Mucosa of descending colon (tissue), 3 donors: ENCODE data around the gene SCYL1. TPM values are rescaled to one million over a fixed set of nuclear protein-coding genes. Genes with fewer than 3 reads are reported as not detected.

ENCODE experiments used
- ATAC-seq: fragments of 200-7000 bp; cut with Tn5 transposase; one replicate; pipeline ENCODE4 v1.9.1; 2020; ENCODE audit warnings: mild to moderate bottlenecking, moderate library complexity
- DNase-seq, 3 donors: peaks; one replicate each; pipeline ENCODE4 v3.0.0-alpha.2; 2020
- H3K36me3 ChIP-seq: fragments of 200-600 bp; one replicate; pipeline ENCODE4 v1.8.0; 2021; ENCODE audit warnings: low read depth, mild to moderate bottlenecking
- H3K4me1 ChIP-seq: fragments of 200-600 bp; one replicate; pipeline ENCODE4 v1.8.0; 2021; ENCODE audit warnings: low read depth, mild to moderate bottlenecking
- H3K4me3 ChIP-seq: fragments of 200-600 bp; one replicate; pipeline ENCODE4 v1.8.0; 2021; ENCODE audit warnings: mild to moderate bottlenecking
- H3K9me3 ChIP-seq: fragments of 200-600 bp; one replicate; pipeline ENCODE4 v1.8.0; 2021; ENCODE audit warnings: mild to moderate bottlenecking
- intact Hi-C, 2 donors: fragments of 100-400 bp; cut with DNase I in 1 of 2; cut with micrococcal nuclease in 1 of 2; formaldehyde crosslinking; loops; one replicate each; pipeline versions ENCODE4 v1.11.0 to v1.11.1; 2022; cut with DNase I, micrococcal nuclease
- total RNA-seq, 3 donors: library from RNA; stranded (reverse); fragmentation: NEBNext Ultra II Directional in 2 of 3; extraction: Animal tissue kit (Norgen Biotek cat#: 25700) in 2 of 3; gene quantifications; one replicate each; pipeline versions ENCODE4 v1.2.1 to v1.2.4, GENCODE V29; 2021 to 2023
- TF ChIP-seq, protein P1 (sequence below): fragments of 200-600 bp; IDR thresholded peaks from one replicate; pipeline ENCODE4 v1.8.0; 2022; ENCODE audit warnings: antibody characterized with exemption, mild to moderate bottlenecking
- donor health status: DM: no; HTN: no; CAD: no; lungs with moderate emphysema.
- donor health status: DM: no; HTN: no; CAD: no.
- donor health status: DM: no; HTN: yes; CAD: no.

SCYL1 gene
- total RNA-seq, 3 donors from 2014 or later = 60.1 to 77.4 (median 60.3) TPM

DNA sequence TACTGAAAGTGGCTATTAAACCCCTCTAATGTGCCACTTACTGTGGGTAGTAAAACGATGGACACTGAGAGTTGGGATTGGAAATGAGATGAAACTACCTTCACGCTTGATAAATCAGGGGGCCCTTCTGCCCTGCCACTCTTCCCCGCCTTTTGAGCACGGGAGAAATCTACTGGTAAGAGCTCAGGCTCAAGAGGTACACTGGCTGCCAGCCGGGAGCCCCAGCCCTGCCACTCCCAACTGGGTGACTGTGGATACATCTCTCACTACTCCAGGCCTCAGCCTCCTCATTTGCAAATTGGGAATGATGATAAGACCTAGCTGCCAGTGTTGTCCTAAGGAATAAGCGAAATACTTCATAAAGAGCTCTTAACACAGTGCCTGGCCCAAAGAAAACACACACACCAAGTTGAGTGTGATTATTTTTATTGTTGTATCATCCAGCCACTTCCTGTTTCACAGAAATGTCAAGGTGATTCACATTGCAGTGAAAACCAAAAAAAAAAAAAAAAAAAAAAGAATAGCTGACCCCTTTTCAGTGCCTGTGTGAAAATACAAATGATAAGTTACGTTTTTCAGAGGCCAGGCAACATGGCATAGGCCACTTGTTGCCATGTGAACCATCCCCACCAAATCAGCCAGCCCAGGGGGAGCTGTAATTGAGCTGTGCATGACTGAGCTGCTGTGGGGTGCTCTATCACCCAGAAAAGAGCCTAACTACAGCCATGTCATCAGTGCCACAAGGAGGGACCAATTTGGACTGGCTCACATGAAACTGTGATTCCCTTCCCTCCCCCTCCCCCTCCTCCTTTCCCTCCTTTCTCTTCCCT, 41.0 kb downstream of the SCYL1 start:
- intact Hi-C loops = no loop called here
- Histone ChIP-seq H3K4me3 (no peak overlapping the region), H3K36me3 (no peaks in the 10 kb centered on the region), H3K9me3 (no peaks in the 10 kb centered on the region), H3K4me1 (peaks cover 18% of the 10 kb centered on the region)
- DNase-seq = no peak
- TF ChIP-seq, protein P1, sequence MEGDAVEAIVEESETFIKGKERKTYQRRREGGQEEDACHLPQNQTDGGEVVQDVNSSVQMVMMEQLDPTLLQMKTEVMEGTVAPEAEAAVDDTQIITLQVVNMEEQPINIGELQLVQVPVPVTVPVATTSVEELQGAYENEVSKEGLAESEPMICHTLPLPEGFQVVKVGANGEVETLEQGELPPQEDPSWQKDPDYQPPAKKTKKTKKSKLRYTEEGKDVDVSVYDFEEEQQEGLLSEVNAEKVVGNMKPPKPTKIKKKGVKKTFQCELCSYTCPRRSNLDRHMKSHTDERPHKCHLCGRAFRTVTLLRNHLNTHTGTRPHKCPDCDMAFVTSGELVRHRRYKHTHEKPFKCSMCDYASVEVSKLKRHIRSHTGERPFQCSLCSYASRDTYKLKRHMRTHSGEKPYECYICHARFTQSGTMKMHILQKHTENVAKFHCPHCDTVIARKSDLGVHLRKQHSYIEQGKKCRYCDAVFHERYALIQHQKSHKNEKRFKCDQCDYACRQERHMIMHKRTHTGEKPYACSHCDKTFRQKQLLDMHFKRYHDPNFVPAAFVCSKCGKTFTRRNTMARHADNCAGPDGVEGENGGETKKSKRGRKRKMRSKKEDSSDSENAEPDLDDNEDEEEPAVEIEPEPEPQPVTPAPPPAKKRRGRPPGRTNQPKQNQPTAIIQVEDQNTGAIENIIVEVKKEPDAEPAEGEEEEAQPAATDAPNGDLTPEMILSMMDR = no peak
- ATAC-seq = no peak

DNA sequence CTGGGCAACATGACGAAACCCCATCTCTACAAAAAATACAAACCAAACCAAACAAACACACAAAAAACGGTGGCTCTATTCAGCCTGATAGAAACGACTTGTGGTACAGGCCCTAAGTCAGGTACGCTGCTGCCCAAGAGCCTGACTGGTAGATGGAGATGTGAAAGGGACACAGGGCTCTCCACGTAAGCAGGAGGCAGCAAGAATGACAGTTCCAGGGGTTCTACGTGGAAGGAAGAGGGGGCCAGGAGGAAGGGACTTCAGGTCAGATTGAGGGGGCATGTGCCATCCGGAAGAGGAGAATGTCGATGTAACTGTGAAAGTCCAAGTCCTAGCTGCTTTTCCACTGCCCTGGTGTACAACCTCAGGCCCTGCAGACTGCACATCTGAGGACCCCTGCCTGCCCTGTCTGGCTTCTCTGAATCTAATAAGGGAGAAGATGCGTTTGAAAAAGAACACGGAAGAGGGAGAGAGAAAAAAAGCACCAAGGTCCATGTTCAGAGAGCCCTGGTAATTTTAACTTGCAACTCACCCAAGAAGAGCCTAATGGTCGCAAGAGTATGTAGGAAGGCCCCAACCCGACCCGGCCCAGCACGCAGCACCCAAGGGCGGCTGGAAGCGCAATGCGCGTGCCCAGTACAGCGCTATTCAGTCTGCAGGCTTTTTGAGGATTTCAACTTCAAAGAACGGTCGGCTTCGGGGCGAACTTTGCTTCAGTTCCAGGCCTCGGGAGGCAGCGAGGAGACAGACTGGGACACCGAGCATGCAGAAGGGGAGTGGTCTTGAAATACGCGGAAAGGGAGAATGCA, 44.5 kb downstream of the SCYL1 start:
- Histone ChIP-seq H3K36me3 (no peaks in the 10 kb centered on the region), H3K4me1 (peaks cover 46% of the 10 kb centered on the region), H3K9me3 (no peaks in the 10 kb centered on the region), H3K4me3 (peak overlapping the region; percentile 54)
- DNase-seq = no peak
- intact Hi-C loops = no loop called here
- ATAC-seq = peak; percentile 17
- TF ChIP-seq, protein P1 = no peak

DNA sequence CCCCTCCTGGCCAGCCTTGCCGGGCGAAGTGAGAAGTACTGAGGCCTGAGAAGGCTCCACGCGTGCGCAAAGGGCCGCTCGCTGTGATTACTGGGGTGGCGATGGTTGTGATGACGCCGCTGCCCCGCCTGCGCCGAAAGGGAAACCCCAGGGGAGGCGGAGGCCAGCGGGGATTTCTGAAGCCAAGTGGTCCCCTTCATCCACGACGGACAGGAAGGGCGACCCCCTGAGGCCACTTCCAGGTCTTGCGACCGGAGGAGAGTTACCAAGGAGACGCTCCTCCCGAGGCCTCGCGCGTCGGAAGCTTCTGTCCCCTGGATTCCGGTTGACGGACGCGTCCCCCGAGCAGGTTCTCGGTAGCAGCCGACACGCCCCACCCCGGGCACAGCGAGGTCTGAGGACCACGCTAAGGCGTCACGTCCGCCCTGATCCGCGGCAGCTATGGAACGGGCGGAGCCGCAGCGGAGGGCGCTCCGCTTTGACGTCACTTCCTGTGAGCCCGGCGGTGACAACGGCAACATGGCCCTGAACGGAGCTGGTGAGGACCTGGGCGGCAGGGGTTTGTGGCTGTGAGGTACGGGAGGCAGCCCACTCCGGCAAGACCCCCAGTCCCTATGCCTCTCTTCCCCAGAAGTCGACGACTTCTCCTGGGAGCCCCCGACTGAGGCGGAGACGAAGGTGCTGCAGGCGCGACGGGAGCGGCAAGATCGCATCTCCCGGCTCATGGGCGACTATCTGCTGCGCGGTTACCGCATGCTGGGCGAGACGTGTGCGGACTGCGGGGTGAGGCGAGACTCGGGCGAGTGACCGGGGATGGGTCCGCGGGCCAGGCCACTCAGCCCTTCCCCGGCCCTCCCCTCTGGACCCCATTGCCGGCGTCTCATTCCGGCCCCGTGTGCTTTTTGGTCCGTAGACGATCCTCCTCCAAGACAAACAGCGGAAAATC, 45.4 kb downstream of the SCYL1 start, which contains the start of gene ZNRD2:
Gene ZNRD2 (plus strand): TSS at position 505 of the 946 bp plus-strand sequence. CDS start 15 bp downstream, at position 520.
- DNase-seq (peak; percentile 97 to 100 (median 97)), ATAC-seq (peak; percentile 79)
- Histone ChIP-seq H3K4me1 (peaks cover 53% of the 10 kb centered on the region), H3K36me3 (no peaks in the 10 kb centered on the region), H3K9me3 (no peaks in the 10 kb centered on the region), H3K4me3 (peak within 1 kb of the TSS; percentile 54)
- TF ChIP-seq, protein P1 = peak; percentile 32
- intact Hi-C loops = no loop called here

DNA sequence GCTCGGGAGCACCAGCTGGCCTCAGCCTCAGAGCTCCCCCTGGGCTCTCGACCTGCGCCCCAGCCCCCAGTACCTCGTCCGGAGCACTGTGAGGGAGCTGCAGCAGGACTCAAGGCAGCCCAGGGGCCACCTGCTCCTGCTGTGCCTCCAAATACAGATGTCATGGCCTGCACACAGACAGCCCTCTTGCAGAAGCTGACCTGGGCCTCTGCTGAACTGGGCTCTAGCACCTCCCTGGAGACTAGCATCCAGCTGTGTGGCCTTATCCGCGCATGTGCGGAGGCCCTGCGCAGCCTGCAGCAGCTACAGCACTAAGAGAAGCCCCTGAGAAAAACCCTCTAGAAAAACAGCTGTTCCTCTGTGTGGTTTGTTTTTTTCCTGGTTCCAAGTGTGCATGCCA, 46.5 kb downstream of the SCYL1 start:
- Histone ChIP-seq H3K36me3 (no peaks in the 10 kb centered on the region), H3K4me1 (peaks cover 55% of the 10 kb centered on the region), H3K4me3 (no peak overlapping the region), H3K9me3 (no peaks in the 10 kb centered on the region)
- no peak for ATAC-seq
- DNase-seq = no peak
- TF ChIP-seq, protein P1 = no peak
- intact Hi-C loops = no loop called here

DNA sequence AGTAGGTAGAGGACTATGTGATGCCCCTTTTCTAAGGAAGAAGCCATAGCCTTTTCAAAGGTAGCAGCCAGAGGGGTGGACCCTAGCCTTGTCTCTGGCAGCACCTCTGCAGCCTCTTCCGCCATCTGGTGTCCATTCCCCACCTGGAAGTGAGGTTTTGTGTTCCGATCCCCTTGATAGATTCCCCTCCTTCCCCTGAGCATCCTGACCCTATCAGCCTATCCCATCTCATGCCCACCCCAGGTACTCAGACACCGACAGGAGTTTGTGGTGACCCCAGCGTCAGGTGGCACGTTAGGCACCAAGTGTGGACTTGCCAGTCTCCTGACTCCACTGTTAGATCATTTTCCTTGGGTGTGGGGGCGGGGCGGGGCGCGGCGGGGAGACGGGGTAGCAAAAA, 47.1 kb downstream of the SCYL1 start:
- Histone ChIP-seq H3K4me3 (no peak overlapping the region), H3K4me1 (peaks cover 60% of the 10 kb centered on the region), H3K9me3 (no peaks in the 10 kb centered on the region), H3K36me3 (no peaks in the 10 kb centered on the region)
- TF ChIP-seq, protein P1 = no peak
- DNase-seq (no peak), ATAC-seq (no peak)
- intact Hi-C loops = no loop called here
